Esophagus squamous epithelium (tissue), 4 donors: ENCODE data around the gene PHEX.

ENCODE experiments used
- POLR2A ChIP-seq, 4 donors: fragments of 450-650 bp; IDR thresholded peaks; one replicate each; pipeline ENCODE4 v1.6.1; 2017; ENCODE audit warnings: antibody characterized with exemption in 4 of 4, mild to moderate bottlenecking in 4 of 4, moderate library complexity in 3 of 4
- TF ChIP-seq, protein P1 (sequence below), 6 experiments: fragments of 450-650 bp in 4 of 6; fragments of 200-600 bp in 2 of 6; sonication (generic) in 2 of 6; IDR thresholded peaks; one replicate each; pipeline ENCODE4 v1.5.1; 2016 to 2019; ENCODE audit warnings: antibody characterized with exemption in 6 of 6, mild to moderate bottlenecking in 4 of 6, moderate library complexity in 4 of 6

DNA sequence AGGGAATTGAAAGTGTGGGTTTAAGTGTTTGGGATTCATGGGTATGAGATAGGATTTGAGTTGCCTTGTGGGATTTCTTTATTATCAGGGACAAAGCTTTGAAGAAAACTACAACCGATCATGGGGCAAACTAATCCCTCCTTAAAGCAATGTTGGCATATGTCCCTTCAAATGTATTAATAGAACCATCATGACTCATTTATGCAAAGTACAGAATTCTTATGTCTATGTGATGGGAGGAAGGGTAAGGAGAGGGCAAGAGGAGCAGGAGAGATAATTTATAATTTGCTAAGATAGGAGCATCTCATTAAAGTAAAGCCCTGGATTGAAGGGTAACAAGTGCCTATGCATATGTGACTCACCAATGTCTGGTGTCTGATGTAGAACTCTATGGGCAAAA, 94.2 kb downstream of the PHEX start:
- TF ChIP-seq, protein P1, sequence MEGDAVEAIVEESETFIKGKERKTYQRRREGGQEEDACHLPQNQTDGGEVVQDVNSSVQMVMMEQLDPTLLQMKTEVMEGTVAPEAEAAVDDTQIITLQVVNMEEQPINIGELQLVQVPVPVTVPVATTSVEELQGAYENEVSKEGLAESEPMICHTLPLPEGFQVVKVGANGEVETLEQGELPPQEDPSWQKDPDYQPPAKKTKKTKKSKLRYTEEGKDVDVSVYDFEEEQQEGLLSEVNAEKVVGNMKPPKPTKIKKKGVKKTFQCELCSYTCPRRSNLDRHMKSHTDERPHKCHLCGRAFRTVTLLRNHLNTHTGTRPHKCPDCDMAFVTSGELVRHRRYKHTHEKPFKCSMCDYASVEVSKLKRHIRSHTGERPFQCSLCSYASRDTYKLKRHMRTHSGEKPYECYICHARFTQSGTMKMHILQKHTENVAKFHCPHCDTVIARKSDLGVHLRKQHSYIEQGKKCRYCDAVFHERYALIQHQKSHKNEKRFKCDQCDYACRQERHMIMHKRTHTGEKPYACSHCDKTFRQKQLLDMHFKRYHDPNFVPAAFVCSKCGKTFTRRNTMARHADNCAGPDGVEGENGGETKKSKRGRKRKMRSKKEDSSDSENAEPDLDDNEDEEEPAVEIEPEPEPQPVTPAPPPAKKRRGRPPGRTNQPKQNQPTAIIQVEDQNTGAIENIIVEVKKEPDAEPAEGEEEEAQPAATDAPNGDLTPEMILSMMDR (IDR thresholded peaks at IDR 0.05): no peak
- TF ChIP-seq POLR2A (IDR thresholded peaks at IDR 0.05): no peak
